Measurements from ENCODE around the gene RAB11FIP2.

Gene RAB11FIP2

DNA sequence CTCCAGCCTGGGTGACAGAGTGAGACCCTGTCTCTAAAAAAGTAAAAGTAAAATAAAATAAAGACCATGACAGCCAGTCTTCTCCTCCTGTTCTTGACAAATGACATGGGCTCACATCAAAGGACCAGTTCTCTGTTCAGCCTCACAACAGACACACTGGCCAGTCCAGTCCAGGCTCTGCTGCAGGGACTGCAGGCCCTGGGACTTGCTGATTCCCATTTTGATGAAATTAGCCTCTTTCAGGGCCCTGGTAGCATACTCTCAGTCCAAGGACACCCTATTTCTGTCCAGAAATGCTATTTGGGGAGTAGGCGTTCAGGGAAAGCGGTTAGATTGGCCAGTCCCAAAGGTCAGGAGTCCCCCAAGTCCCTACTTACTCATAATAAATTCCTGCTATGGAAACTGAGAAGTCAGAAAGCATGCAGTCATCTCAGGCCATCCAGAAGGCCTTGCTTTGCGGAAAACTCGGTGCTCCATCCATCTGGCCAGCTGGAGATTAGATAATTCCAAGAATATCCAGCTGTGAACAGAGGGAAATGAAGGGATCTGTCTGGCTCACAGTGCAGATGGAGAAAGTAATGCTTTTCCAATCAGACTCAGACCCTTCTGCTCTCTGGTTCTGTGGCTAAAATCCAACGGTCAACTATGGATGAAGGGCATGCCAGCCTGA, 74.4 kb downstream of the RAB11FIP2 start:
- no peak for DNase-seq

DNA sequence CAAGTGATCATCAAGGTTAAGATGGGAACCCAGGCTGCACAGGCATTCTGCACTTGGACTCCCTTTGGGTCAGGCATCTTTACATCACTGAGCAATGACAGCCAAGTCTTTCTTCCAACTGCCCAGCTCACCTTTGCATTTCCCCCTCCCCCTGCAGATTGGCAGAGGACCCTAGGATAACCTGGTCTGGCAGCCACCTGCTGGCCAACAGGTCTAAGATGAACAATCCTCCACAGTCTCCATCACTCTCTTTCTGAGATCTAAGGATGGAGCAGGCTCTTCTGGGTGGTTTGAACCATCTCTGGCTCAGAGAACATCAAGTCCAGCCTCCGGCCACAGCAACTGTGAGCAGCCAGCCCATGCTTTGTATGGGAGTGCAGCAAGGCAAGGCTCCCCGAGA, 75.8 kb downstream of the RAB11FIP2 start:
- no peak for DNase-seq

DNA sequence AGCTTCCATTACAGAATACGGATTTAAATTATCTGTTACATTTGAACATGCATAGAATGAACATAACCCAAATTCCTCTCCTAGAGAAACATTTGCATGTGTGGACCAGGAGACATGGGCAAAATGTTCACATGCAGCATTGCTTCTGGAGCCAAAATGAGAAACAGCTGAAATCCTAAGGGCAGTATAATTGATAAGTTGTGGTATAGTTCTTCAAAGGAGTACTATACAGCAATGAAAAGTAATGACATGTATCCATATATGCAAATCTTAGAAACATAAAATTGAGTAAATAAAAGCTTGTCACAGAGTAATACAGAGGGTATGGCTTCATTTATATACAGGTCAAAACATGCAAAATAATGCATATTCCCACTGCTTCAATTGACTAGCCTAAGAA, 77.1 kb downstream of the RAB11FIP2 start:
- no peak for DNase-seq

DNA sequence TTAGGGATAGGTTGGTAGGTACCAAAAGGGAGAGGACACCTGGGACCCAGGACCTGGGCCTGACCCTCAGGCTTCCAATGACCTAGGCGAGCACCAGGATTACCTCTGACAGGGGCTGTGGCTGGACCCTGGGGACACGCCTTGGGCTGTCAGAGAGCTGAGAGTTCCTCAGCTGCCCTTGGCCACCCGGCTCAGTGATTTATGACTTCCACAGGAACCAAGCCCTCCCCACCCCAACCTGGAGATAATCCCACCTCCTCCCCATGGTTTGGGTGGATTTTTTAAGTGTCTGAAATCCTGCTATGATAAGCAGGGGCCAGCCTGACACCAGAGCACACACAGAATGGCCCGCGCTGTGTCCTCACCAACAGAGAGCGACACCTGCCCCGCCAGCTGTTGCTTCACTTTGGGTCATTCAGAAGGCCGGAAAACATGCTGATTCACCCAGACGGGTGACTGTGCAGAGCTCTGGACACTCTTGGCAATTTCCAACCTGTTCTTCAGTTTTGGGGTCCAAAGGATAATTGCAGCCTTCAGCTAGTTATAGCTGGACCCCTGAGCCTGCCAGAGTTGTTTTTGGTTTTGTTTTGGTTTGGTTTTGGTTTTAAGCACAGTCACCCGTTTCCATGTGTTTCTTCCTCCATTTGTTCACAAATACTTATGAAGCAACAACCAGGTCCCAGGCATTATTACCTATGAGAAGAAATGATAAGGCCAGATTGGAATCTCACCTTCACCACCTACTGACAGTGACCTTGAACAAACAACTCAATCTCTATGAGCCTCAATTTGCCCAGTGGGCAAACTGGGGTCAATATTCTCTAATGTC, 78.2 kb downstream of the RAB11FIP2 start:
- DNase-seq = no peak

DNA sequence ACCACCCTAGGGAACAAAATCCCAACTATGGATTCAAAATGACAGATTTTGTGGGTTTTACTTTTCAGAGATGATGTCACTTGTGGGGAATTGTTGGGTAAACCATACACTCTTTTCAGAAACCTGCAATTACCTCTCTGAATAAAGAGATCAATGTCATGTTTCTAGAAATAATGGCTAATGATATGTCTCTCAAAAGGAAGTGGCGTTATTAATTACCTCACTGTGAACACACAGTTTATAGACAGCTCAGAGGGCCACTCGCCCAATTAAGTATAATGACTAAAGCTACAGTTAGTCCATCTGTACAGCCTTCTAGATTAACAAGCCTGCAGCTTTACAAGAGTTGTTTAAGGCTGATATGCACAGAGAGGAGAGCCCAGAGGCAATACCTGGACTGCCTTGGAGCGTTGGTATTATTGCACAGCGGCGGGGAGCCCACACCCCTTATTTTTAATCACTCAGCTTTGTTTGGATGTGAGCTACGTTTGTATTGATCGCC, 79.5 kb downstream of the RAB11FIP2 start:
- DNase-seq = peak; percentile 84

DNA sequence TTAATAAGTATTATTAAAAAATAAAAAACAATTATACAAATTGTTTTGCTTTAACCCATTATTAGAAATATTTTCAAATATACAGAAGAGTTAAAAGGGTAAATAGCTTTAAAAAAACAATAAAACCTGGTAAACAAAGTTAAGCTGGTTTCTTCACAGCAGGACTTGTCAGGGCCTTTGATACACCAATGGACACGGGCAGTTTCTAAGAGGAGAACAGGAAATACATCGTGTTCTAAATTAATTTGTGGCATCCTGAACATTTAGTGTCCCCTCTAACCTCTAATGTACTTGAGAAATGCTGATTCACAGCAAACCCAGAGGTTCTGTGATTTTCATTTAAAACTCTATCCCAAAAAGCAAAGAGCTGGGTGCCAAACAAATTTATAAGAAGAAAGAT, 80.8 kb downstream of the RAB11FIP2 start:
- no peak for DNase-seq

DNA sequence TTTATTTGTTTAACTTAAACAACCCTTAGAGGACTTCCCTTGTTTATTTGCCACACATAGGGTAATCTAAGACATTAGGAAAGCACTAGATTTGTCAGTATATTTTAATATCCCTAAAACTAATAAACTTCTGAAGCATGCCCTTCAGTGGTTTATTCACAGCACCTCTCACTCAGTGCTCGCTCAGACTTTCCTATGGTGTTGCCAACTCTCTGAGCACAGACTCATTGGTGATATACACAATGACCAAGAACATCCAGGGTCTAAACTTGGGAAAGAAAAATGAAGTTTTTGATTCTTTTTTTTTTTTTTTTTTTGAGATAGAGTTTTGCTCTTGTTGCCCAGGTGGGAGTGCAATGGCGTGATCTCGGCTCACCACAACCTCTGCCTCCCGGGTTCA, 82.2 kb downstream of the RAB11FIP2 start:
- DNase-seq = no peak

DNA sequence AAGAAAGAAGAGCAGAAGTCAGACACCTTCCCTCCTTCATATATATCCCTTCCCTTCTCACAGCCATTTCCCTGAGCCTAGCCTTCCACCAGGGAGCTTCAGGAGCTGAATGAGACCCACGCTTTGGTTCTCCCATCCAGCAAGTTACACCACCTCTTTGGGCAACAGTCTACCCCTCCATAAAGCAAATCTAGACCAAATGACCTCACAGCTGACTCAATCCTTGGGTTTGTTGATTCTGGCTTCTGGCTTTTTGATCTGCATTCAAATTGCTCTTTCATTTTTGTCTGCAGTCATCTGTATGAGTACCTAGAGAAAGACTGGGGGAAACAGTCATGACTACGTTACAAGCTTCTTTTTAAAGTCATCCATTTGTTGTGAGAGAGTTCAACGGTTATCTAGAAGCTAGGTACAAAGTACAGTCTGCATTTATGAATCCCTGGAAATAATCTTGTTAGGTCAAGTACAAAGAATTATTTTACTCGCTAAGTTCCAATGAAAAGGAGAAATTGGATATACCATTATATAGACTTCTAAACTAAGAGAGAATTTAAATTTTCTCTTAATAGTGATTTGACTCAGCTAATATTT, 86.3 kb downstream of the RAB11FIP2 start:
- no peak for DNase-seq

DNA sequence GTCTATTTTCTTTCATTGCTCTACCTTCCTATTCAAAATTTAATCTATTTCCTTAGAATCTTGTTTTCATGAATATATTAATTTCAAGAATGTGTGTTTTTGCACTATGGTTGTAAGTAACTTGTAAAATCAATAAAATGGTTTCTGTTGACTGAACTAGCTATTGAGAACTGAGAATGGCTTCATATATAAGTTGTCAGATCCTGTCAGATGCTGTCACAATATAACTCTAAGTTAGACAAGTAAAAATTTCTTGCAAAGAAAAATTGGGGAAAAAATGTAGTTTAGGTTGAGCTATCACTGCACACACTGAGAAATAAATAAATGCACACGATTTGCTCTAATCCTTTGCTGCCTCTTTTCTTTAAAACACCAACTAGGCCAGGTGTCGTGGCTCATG, 89.8 kb downstream of the RAB11FIP2 start:
- no peak for DNase-seq

DNA sequence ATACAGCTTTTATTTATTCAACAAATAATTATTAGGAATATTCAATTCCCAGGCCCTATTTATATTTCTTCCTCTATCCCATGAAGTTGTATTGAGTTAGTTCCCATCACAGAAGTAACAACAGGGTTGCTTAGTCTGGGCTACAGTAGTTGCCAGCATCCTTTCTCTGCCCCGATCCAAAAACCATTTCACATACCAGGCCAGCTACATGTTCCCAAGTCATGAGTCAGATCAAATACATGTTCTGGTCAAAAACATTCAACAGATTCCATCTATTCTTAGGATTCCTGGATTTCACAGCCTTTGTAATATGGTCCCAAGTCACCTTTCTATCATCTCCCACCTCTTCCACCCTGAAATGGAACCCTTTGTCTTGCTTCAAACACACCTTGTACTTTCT, 91.6 kb downstream of the RAB11FIP2 start:
- DNase-seq = no peak

Data from NCI-H1436 treated with DMSO at 0.1 percent for 48 hours (cell line).